Fibroblast of lung (primary cell): ENCODE results near the gene NOP14. TPM values are rescaled to one million over a fixed set of nuclear protein-coding genes. Genes with fewer than 3 reads are reported as not detected.

Source experiments
- DNase-seq, 2 donors: peaks; one replicate each; pipeline versions ENCODE4 v3.0.0 to v3.0.0-alpha.2; 2010; ENCODE audit warnings: low read depth in 2 of 2
- H2AFZ ChIP-seq: 2 replicates; pipeline ENCODE4 v1.5.1; 2012; ENCODE audit warnings: low read length, control low read depth, inconsistent platforms
- H3K27ac ChIP-seq: 2 replicates; pipeline ENCODE4 v1.5.1; 2011; ENCODE audit warnings: low read length, control low read depth; ENCODE audit not compliant: insufficient read depth
- H3K27me3 ChIP-seq: 2 replicates; pipeline ENCODE4 v1.5.1; 2011; ENCODE audit warnings: mild to moderate bottlenecking, low read length; ENCODE audit not compliant: control insufficient read depth, insufficient read depth
- H3K36me3 ChIP-seq: 2 replicates; pipeline ENCODE4 v1.5.1; 2011; ENCODE audit warnings: low read length; ENCODE audit not compliant: control insufficient read depth, insufficient read depth
- H3K4me1 ChIP-seq: 2 replicates; pipeline ENCODE4 v1.5.1; 2011; ENCODE audit warnings: low read length; ENCODE audit not compliant: control insufficient read depth, insufficient read depth; ENCODE audit errors: extremely low read depth
- H3K4me2 ChIP-seq: 2 replicates; pipeline ENCODE4 v1.5.1; 2011; ENCODE audit warnings: low read length, control low read depth; ENCODE audit not compliant: insufficient read depth; ENCODE audit errors: extremely low read depth
- H3K4me3 ChIP-seq, 4 experiments: fragments of 200-600 bp in 1 of 4; sonication (generic) in 1 of 4; replicated peaks in 1 of 4; 2 replicates each; pipeline ENCODE4 v1.5.1; 2011 to 2016; ENCODE audit warnings: low read length in 4 of 4, low read depth in 3 of 4, mild to moderate bottlenecking in 3 of 4, control low read depth in 2 of 4, inconsistent platforms in 1 of 4, mixed read lengths in 1 of 4; ENCODE audit not compliant: insufficient read depth in 1 of 4; ENCODE audit errors: control extremely low read depth in 1 of 4
- H3K79me2 ChIP-seq: 2 replicates; pipeline ENCODE4 v1.5.1; 2012; ENCODE audit warnings: mild to moderate bottlenecking, low read length, inconsistent platforms; ENCODE audit not compliant: control insufficient read depth, insufficient read depth
- H3K9ac ChIP-seq: 2 replicates; pipeline ENCODE4 v1.5.1; 2011; ENCODE audit warnings: mild to moderate bottlenecking, low read length, control low read depth; ENCODE audit not compliant: insufficient read depth
- H3K9me3 ChIP-seq: 2 replicates; pipeline ENCODE4 v1.5.1; 2012; ENCODE audit warnings: low read depth, low read length; ENCODE audit not compliant: control insufficient read depth, insufficient read depth
- H4K20me1 ChIP-seq: 2 replicates; pipeline ENCODE4 v1.5.1; 2011; ENCODE audit warnings: low read length; ENCODE audit not compliant: control insufficient read depth, insufficient read depth; ENCODE audit errors: extremely low read depth
- EZH2 ChIP-seq: IDR thresholded peaks from 2 replicates; pipeline ENCODE4 v1.5.1; 2012; ENCODE audit warnings: low read length, control low read depth, mild to moderate bottlenecking; ENCODE audit errors: missing control alignments
- polyA plus RNA-seq, 2 donors: library from polyadenylated mRNA; depleted of rRNA in 1 of 2; stranded (reverse) in 1 of 2; unstranded in 1 of 2; fragments of >200 nt; gene quantifications; 2 replicates each; pipeline ENCODE4 v1.2.1, GENCODE V29; 2011 to 2012; ENCODE audit warnings: missing spikeins in 1 of 2
- total RNA-seq: library from RNA; depleted of rRNA; stranded (reverse); fragments of >200 nt; gene quantifications from 2 replicates; pipeline ENCODE4 v1.2.1, GENCODE V29; 2014
- TF ChIP-seq, protein P1 (sequence below), 2 donors: IDR thresholded peaks in 1 of 2; conservative IDR thresholded peaks in 1 of 2; 1 replicate in 1 of 2; 2 replicates in 1 of 2; pipeline ENCODE4 v1.5.1; 2011 to 2012; ENCODE audit warnings: low read length in 2 of 2, control low read depth in 1 of 2, inconsistent platforms in 1 of 2, low read depth in 1 of 2, mild to moderate bottlenecking in 1 of 2

NOP14 gene
- total and polyA plus RNA-seq, 2 donors (not counting 1 experiment from before 2014, with no cell fraction given): 13.1 to 16.7 TPM

DNA sequence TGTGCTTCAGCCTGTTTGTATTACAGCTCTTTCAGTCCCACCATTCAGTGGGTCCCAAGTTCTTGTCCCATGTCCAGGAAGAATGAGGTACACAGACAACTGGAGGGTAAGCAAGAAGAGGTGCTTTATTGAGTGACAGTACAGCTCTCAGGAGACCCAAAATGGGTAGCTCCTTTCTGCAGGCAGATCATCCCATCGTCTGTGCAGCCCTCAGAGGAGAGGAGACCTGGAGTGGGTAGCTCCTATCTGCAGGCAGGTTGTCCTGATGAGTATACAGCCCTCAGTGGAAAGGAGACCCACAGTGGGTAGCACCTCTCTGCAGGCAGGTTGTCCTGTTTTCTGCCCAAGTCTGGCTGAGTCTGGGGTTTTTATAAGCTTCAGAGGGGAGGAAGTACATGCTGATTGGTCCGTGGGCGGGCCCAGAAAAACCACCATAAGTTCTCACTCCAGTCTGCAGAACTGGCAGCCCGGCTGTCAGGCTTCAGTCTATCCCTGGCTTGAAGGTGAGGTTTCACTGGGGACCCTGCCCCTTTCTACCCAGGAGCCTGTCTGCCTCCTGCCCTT is 18.1 kb upstream of the NOP14 start:
- Histone ChIP-seq H3K27ac (no peak overlapping the region), H3K4me2 (no peak overlapping the region), H3K27me3 (no peaks in the 10 kb centered on the region), H3K9ac (no peak overlapping the region), H3K9me3 (no peaks in the 10 kb centered on the region), H3K4me3 (no peak overlapping the region), H4K20me1 (no peaks in the 10 kb centered on the region), H2AFZ (no peak overlapping the region), H3K4me1 (peaks cover 3% of the 10 kb centered on the region), H3K79me2 (no peaks in the 10 kb centered on the region), H3K36me3 (no peaks in the 10 kb centered on the region)
- TF ChIP-seq EZH2: no peak
- TF ChIP-seq, protein P1, sequence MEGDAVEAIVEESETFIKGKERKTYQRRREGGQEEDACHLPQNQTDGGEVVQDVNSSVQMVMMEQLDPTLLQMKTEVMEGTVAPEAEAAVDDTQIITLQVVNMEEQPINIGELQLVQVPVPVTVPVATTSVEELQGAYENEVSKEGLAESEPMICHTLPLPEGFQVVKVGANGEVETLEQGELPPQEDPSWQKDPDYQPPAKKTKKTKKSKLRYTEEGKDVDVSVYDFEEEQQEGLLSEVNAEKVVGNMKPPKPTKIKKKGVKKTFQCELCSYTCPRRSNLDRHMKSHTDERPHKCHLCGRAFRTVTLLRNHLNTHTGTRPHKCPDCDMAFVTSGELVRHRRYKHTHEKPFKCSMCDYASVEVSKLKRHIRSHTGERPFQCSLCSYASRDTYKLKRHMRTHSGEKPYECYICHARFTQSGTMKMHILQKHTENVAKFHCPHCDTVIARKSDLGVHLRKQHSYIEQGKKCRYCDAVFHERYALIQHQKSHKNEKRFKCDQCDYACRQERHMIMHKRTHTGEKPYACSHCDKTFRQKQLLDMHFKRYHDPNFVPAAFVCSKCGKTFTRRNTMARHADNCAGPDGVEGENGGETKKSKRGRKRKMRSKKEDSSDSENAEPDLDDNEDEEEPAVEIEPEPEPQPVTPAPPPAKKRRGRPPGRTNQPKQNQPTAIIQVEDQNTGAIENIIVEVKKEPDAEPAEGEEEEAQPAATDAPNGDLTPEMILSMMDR (conservative IDR thresholded peaks at IDR 0.05 in 1 of 2, IDR thresholded peaks at IDR 0.05 in 1 of 2; ENCODE audit: low read depth in 1 of 2, low read length in 2 of 2): no peak
- no peak for DNase-seq

DNA sequence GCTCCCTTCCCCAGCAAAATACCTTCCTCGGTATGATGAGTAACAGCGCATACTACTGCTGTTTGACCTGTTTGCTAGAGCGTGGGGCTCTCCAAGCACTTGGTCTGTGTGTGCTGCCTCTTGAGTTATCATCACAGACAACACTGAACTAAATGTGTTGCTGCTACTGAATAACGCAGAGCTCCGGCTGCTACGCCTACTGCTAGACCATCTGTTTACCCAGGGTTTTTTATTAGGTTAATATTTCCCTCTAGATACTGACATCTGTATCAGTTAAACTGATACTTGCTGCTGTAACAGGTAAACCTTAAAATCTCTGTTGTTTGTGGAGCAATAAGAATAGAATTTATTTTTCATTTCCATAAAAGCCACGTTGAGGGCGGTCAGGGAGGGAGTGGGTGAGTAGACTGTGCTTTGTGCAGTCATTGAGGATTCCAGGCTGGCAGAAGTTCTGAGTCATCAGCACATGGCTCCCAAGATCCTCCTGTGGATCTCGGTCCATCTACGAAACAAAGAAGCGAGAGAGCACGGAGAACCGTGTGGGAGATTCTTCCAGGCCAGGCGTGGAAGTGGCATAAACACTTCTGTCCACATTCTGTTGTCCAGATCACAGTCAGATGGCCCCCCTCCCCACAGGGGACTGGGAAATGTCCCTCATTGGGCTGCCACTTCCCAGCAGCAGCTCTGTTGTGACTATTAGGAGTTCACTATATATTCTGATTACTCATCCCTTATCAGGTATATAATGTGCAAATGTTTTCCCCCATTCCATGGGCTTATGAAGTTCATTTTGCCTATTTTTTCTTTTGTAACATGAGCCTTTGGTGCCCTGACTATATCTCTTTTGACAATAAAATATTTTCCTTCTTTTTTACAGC is 14.2 kb upstream of the NOP14 start:
- Histone ChIP-seq H3K27ac (no peak overlapping the region), H3K9me3 (no peaks in the 10 kb centered on the region), H3K36me3 (no peaks in the 10 kb centered on the region), H3K4me3 (no peak overlapping the region), H3K79me2 (no peaks in the 10 kb centered on the region), H3K4me2 (no peak overlapping the region), H2AFZ (peak overlapping the region; percentile 30), H3K4me1 (peaks cover 3% of the 10 kb centered on the region), H4K20me1 (no peaks in the 10 kb centered on the region), H3K9ac (no peak overlapping the region), H3K27me3 (no peaks in the 10 kb centered on the region)
- DNase-seq: peak; percentile 37 to 78
- TF ChIP-seq, protein P1 (conservative IDR thresholded peaks at IDR 0.05 in 1 of 2, IDR thresholded peaks at IDR 0.05 in 1 of 2; ENCODE audit: low read depth in 1 of 2, low read length in 2 of 2): no peak
- no peak for TF ChIP-seq EZH2

DNA sequence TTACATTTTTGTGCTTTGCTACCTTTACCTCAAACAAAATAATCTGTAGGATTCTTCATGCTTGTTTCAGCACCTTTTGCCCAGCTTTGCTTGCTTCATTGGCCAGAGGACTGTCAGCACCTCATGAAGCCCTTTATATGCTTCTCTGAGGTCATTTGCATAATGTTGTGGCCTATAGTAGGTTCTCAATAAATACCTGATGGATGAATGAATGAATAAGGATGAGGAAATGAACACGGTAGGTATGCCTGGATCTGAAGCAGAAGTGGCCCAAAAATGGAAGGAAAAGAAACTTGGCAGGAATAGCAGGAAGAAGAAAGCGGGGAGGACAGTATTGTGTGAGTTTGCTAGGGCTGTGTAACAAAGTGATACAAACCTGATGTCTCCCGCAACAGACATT is 8.1 kb upstream of the NOP14 start:
- Histone ChIP-seq H3K4me3 (no peak overlapping the region), H3K27ac (no peak overlapping the region), H3K79me2 (no peaks in the 10 kb centered on the region), H3K4me2 (no peak overlapping the region), H3K9ac (no peak overlapping the region), H3K27me3 (no peaks in the 10 kb centered on the region), H3K9me3 (no peaks in the 10 kb centered on the region), H3K36me3 (no peaks in the 10 kb centered on the region), H3K4me1 (no peaks in the 10 kb centered on the region), H2AFZ (no peak overlapping the region), H4K20me1 (no peaks in the 10 kb centered on the region)
- TF ChIP-seq, protein P1 (conservative IDR thresholded peaks at IDR 0.05 in 1 of 2, IDR thresholded peaks at IDR 0.05 in 1 of 2; ENCODE audit: low read depth in 1 of 2, low read length in 2 of 2): no peak
- TF ChIP-seq EZH2: no peak
- no peak for DNase-seq
